HepG2 (cell line): ENCODE measurements around the gene SNX9. TPM values are rescaled to one million over a fixed set of nuclear protein-coding genes. Genes with fewer than 3 reads are reported as not detected.
A peak's percentile ranks its signal among the peaks of the same experiment; 100 is the strongest.

ENCODE experiments used
- CEBPB ChIP-seq: IDR thresholded peaks from 2 replicates; pipeline ENCODE4 v1.6.1; 2011; ENCODE audit warnings: low read depth, low read length, improper control_type of control experiment, borderline replicate concordance
- GABPA ChIP-seq, 2 experiments: IDR thresholded peaks; 2 replicates each; pipeline ENCODE4 v1.6.1; 2011 to 2016; ENCODE audit warnings: low read depth in 2 of 2, low read length in 1 of 2, missing biosample characterization in 1 of 2, missing genetic modification characterization in 1 of 2
- GFI1 ChIP-seq: sonication (generic); formaldehyde crosslinking; IDR thresholded peaks from 2 replicates; pipeline ENCODE4 v1.5.0; 2020; ENCODE audit warnings: missing genetic modification reagents, mild to moderate bottlenecking, borderline replicate concordance
- MTF2 ChIP-seq: sonication (generic); formaldehyde crosslinking; IDR thresholded peaks from 2 replicates; pipeline ENCODE4 v1.5.0; 2020; ENCODE audit warnings: missing genetic modification reagents, borderline replicate concordance
- PHF20 ChIP-seq: sonication (generic); formaldehyde crosslinking; IDR thresholded peaks from 2 replicates; pipeline ENCODE4 v1.5.0; 2020; ENCODE audit warnings: mild to moderate bottlenecking, missing genetic modification reagents
- RXRA ChIP-seq: sonication (generic); formaldehyde crosslinking; IDR thresholded peaks from 2 replicates; pipeline ENCODE4 v1.5.1; 2020; ENCODE audit warnings: missing genetic modification reagents
- SP140L ChIP-seq: sonication (generic); formaldehyde crosslinking; IDR thresholded peaks from 2 replicates; pipeline ENCODE4 v1.4.0; 2020; ENCODE audit warnings: missing genetic modification reagents, borderline replicate concordance
- ZNF629 ChIP-seq: sonication (generic); formaldehyde crosslinking; conservative IDR thresholded peaks from 2 replicates; pipeline ENCODE4 v1.5.0; 2020; ENCODE audit warnings: missing genetic modification reagents
- ZNF800 ChIP-seq: sonication (generic); formaldehyde crosslinking; IDR thresholded peaks from 2 replicates; pipeline ENCODE4 v1.4.0; 2020; ENCODE audit warnings: missing genetic modification reagents
- ZNF83 ChIP-seq: sonication (generic); formaldehyde crosslinking; IDR thresholded peaks from 2 replicates; pipeline ENCODE4 v1.4.0; 2020; ENCODE audit warnings: missing genetic modification reagents, mild to moderate bottlenecking, borderline replicate concordance
- polyA plus RNA-seq, 8 experiments: library from polyadenylated mRNA; depleted of rRNA in 3 of 8; stranded (reverse) in 7 of 8; unstranded in 1 of 8; fragments of >200 nt; fragmentation: Illumina TruSeq in 4 of 8; extraction: Trizol in 4 of 8; gene quantifications; 2 replicates each; pipeline versions ENCODE4 v1.2.1 to v1.2.3, GENCODE V29; 2011 to 2016; ENCODE audit warnings: low read depth in 4 of 8, missing spikeins in 1 of 8, mixed read lengths in 1 of 8; ENCODE audit not compliant: insufficient read depth in 1 of 8
- total RNA-seq, 5 experiments: library from RNA; depleted of rRNA; stranded (reverse); fragments of >200 nt; fragmentation: Illumina TruSeq; extraction: Trizol; gene quantifications; 2 replicates each; pipeline ENCODE4 v1.2.3, GENCODE V29; 2016; ENCODE audit warnings: low read depth in 1 of 5
- TF ChIP-seq, protein P1 (sequence below), 2 experiments: fragments of 450-650 bp in 1 of 2; sonication (generic) in 1 of 2; formaldehyde crosslinking; IDR thresholded peaks; 2 replicates each; pipeline versions ENCODE4 v1.5.0 to v1.8.0; 2020 to 2022; ENCODE audit warnings: mild to moderate bottlenecking in 1 of 2, missing genetic modification reagents in 1 of 2
- TF ChIP-seq, protein P2 (sequence below): sonication (generic); formaldehyde crosslinking; IDR thresholded peaks from 2 replicates; pipeline ENCODE4 v1.5.0; 2020; ENCODE audit warnings: mild to moderate bottlenecking, missing genetic modification reagents, borderline replicate concordance
- TF ChIP-seq, protein P3 (sequence below): sonication (generic); formaldehyde crosslinking; IDR thresholded peaks from 2 replicates; pipeline ENCODE4 v1.4.0; 2020; ENCODE audit warnings: missing genetic modification reagents, borderline replicate concordance

The SNX9 gene
- total and polyA plus RNA-seq, 2 of the 13 experiments (the other 11 are each of a cell fraction or from before 2014, with no cell fraction given), result 21.9 to 36.0 TPM

DNA sequence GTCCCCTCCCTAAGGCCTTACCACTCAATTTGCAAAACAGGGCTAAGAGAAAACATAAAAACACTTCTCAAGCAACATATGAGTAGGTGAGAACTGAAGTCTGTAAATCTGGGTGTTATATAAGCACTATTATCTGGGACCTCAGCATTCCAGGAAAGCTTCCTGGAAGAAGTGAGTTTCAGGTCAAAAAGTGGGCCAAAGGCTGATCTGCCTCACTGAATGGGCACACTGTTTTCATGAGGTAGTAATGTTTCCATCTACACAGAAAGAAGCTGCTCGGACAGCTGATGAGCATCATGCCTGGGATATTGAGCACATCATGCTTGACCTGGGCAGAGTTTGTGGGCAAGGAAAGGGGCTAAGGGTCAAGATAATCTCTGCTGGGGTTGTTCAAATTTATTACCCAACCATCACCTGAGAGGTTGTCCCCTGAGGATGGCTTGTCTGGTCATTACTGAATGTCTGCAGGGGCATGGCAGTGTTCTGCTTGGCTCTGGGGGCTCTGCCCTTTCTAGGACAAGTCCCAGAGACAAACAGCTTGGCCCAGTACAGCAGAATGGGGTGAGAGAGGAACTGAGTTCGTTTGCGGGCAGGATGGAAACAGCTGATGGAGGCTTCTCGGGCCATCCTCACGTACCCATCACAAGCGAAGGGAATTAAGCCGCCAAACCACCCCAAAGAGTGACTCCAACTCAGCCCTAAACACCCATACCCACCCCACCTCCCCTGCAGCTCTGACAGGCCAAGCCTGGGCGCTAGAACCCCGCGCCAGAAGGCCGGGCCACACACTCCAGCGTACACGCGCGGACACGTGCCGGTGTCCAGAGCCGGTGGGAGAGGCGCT lies 157.5 kb downstream of the SNX9 start (continued):
- TF ChIP-seq, protein P1, sequence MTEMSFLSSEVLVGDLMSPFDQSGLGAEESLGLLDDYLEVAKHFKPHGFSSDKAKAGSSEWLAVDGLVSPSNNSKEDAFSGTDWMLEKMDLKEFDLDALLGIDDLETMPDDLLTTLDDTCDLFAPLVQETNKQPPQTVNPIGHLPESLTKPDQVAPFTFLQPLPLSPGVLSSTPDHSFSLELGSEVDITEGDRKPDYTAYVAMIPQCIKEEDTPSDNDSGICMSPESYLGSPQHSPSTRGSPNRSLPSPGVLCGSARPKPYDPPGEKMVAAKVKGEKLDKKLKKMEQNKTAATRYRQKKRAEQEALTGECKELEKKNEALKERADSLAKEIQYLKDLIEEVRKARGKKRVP (CRISPR knock-in tag; IDR thresholded peaks at IDR 0.05), result 0 out of 4 replicates have a peak, but pooled peaks of 1 of the 2 experiments have one; percentile 11
- peak; percentile 21; the same call in 1 of the 2 replicates for TF ChIP-seq MTF2 (CRISPR knock-in tag)
- TF ChIP-seq, protein P2, sequence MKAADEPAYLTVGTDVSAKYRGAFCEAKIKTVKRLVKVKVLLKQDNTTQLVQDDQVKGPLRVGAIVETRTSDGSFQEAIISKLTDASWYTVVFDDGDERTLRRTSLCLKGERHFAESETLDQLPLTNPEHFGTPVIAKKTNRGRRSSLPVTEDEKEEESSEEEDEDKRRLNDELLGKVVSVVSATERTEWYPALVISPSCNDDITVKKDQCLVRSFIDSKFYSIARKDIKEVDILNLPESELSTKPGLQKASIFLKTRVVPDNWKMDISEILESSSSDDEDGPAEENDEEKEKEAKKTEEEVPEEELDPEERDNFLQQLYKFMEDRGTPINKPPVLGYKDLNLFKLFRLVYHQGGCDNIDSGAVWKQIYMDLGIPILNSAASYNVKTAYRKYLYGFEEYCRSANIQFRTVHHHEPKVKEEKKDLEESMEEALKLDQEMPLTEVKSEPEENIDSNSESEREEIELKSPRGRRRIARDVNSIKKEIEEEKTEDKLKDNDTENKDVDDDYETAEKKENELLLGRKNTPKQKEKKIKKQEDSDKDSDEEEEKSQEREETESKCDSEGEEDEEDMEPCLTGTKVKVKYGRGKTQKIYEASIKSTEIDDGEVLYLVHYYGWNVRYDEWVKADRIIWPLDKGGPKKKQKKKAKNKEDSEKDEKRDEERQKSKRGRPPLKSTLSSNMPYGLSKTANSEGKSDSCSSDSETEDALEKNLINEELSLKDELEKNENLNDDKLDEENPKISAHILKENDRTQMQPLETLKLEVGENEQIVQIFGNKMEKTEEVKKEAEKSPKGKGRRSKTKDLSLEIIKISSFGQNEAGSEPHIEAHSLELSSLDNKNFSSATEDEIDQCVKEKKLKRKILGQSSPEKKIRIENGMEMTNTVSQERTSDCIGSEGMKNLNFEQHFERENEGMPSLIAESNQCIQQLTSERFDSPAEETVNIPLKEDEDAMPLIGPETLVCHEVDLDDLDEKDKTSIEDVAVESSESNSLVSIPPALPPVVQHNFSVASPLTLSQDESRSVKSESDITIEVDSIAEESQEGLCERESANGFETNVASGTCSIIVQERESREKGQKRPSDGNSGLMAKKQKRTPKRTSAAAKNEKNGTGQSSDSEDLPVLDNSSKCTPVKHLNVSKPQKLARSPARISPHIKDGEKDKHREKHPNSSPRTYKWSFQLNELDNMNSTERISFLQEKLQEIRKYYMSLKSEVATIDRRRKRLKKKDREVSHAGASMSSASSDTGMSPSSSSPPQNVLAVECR (CRISPR knock-in tag), result no peak
- peak; percentile 68; the same call in 1 of the 2 replicates for TF ChIP-seq GFI1 (CRISPR knock-in tag)
- TF ChIP-seq, protein P3, sequence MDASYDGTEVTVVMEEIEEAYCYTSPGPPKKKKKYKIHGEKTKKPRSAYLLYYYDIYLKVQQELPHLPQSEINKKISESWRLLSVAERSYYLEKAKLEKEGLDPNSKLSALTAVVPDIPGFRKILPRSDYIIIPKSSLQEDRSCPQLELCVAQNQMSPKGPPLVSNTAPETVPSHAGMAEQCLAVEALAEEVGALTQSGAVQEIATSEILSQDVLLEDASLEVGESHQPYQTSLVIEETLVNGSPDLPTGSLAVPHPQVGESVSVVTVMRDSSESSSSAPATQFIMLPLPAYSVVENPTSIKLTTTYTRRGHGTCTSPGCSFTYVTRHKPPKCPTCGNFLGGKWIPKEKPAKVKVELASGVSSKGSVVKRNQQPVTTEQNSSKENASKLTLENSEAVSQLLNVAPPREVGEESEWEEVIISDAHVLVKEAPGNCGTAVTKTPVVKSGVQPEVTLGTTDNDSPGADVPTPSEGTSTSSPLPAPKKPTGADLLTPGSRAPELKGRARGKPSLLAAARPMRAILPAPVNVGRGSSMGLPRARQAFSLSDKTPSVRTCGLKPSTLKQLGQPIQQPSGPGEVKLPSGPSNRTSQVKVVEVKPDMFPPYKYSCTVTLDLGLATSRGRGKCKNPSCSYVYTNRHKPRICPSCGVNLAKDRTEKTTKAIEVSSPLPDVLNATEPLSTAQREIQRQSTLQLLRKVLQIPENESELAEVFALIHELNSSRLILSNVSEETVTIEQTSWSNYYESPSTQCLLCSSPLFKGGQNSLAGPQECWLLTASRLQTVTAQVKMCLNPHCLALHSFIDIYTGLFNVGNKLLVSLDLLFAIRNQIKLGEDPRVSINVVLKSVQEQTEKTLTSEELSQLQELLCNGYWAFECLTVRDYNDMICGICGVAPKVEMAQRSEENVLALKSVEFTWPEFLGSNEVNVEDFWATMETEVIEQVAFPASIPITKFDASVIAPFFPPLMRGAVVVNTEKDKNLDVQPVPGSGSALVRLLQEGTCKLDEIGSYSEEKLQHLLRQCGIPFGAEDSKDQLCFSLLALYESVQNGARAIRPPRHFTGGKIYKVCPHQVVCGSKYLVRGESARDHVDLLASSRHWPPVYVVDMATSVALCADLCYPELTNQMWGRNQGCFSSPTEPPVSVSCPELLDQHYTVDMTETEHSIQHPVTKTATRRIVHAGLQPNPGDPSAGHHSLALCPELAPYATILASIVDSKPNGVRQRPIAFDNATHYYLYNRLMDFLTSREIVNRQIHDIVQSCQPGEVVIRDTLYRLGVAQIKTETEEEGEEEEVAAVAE (CRISPR knock-in tag), result no peak
- TF ChIP-seq CEBPB, result no peak
- peak; percentile 76; the same call in 1 of the 2 replicates for TF ChIP-seq RXRA (CRISPR knock-in tag)
- no peak for TF ChIP-seq ZNF83
- TF ChIP-seq SP140L (CRISPR knock-in tag), result no peak
- no peak; the same call in 1 of the 2 replicates for TF ChIP-seq PHF20 (CRISPR knock-in tag)
- TF ChIP-seq ZNF800 (CRISPR knock-in tag), result 0 out of 2 replicates have a peak, but pooled peaks have one; percentile 36
- peak; percentile 79 for TF ChIP-seq ZNF629 (CRISPR knock-in tag)
- TF ChIP-seq GABPA (IDR thresholded peaks at IDR 0.05; ENCODE audit: low read depth, low read length), result no peak
- TF ChIP-seq GABPA (CRISPR knock-in tag; IDR thresholded peaks at IDR 0.05; ENCODE audit: low read depth), result no peak
